Measurements from ENCODE around the gene TLL1. TPM values are rescaled to one million over a fixed set of nuclear protein-coding genes. Genes with fewer than 3 reads are reported as not detected.

TLL1 gene
- total RNA-seq, 4 donors from 2014 or later, result 5.6 to 10.9 (median 8.6) TPM

DNA sequence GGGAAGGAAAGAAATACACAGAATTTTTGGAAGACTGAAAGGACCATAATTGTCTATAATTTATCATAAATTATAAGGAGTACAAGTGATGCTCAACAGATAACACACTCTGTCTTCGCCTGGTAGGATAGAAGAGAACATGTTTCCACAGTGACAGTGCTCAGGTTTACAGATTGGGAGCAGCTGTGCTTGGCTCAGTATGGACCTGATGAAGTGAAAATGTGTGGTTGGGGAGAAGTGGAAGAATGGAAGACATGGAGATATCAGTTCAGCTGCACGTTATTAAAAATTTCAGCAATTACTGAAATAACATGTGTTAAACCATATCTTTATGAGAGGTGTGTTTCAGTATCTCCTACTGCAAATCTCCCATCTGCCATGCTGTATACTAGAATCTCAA, 90.6 kb downstream of the TLL1 start:
- Histone ChIP-seq H3K4me1 (no peaks in the 10 kb centered on the region), H3K27me3 (no peaks in the 10 kb centered on the region), H3K27ac (replicated peaks in 1 of 4) (no peak overlapping the region), H3K9me3 (peaks cover 0 to 7% (median 6%) of the 10 kb centered on the region in 4 donors), H3K4me3 (no peak overlapping the region), H3K36me3 (no peaks in the 10 kb centered on the region)
- no peak for DNase-seq (ENCODE audit: extremely low spot score)
- intact Hi-C loops (cut with DNase I), result no loop called here
- TF ChIP-seq EP300 (IDR thresholded peaks at IDR 0.05) (no peak), POLR2A (IDR thresholded peaks at IDR 0.05; ENCODE audit: low read depth) (no peak), POLR2AphosphoS5 (IDR thresholded peaks at IDR 0.05) (no peak)
- TF ChIP-seq, protein P1, sequence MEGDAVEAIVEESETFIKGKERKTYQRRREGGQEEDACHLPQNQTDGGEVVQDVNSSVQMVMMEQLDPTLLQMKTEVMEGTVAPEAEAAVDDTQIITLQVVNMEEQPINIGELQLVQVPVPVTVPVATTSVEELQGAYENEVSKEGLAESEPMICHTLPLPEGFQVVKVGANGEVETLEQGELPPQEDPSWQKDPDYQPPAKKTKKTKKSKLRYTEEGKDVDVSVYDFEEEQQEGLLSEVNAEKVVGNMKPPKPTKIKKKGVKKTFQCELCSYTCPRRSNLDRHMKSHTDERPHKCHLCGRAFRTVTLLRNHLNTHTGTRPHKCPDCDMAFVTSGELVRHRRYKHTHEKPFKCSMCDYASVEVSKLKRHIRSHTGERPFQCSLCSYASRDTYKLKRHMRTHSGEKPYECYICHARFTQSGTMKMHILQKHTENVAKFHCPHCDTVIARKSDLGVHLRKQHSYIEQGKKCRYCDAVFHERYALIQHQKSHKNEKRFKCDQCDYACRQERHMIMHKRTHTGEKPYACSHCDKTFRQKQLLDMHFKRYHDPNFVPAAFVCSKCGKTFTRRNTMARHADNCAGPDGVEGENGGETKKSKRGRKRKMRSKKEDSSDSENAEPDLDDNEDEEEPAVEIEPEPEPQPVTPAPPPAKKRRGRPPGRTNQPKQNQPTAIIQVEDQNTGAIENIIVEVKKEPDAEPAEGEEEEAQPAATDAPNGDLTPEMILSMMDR (IDR thresholded peaks at IDR 0.05), result no peak
- WGBS, result 63% methylated on average over 2 of the region's 2 CpGs

DNA sequence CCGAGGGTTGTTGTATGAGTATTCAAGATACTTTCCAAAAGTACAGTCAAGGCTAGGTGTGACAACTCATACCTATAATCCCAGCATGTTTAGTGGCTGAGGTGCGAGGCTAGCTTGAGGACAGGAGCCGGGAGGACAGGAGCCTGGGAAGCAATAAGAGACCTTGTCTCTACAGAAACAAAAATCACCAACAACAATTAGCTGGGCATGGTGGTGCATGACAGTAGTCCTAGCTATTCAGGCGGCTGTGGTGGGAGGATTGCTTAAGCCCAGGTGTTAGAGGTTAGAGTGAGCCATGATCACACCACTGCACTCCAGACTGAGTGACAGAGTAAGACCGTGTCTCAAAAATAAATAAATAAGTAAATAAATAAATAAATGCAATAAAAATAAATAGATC, 91.6 kb downstream of the TLL1 start:
- WGBS, result 85% methylated on average over 5 of the region's 5 CpGs
- Histone ChIP-seq H3K36me3 (no peaks in the 10 kb centered on the region), H3K27ac (replicated peaks in 1 of 4) (no peak overlapping the region), H3K27me3 (no peaks in the 10 kb centered on the region), H3K9me3 (peaks cover 0 to 7% (median 6%) of the 10 kb centered on the region in 4 donors), H3K4me3 (no peak overlapping the region), H3K4me1 (no peaks in the 10 kb centered on the region)
- TF ChIP-seq, protein P1 (IDR thresholded peaks at IDR 0.05), result no peak
- no peak for TF ChIP-seq POLR2AphosphoS5 (IDR thresholded peaks at IDR 0.05)
- TF ChIP-seq POLR2A (IDR thresholded peaks at IDR 0.05; ENCODE audit: low read depth), result no peak
- intact Hi-C loops (cut with DNase I), result no loop called here
- no peak for DNase-seq (ENCODE audit: extremely low spot score)

DNA sequence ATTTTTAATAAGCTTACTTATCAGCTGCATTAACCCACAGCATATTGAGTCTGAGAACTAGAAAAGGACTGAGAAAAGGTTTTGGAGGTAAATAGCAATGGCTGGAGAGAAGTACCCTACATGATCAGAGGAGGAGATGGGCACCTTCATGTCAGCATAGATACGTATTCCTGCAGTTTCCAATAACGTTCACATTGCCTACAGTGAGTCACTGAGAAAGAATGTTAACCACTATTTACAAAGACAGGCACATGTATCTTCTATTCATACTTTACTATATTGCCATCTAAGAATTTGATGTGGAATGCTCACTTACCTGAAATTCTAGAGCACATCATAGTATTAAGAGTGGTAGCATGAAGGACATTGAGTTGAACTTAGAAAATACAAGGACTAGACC, 92.5 kb downstream of the TLL1 start:
- Histone ChIP-seq H3K4me1 (no peaks in the 10 kb centered on the region), H3K36me3 (no peaks in the 10 kb centered on the region), H3K9me3 (peaks cover 0 to 7% (median 6%) of the 10 kb centered on the region in 4 donors), H3K27ac (replicated peaks in 1 of 4) (no peak overlapping the region), H3K4me3 (no peak overlapping the region), H3K27me3 (no peaks in the 10 kb centered on the region)
- intact Hi-C loops (cut with DNase I), result no loop called here
- TF ChIP-seq POLR2AphosphoS5 (IDR thresholded peaks at IDR 0.05), result no peak
- TF ChIP-seq, protein P1 (IDR thresholded peaks at IDR 0.05), result no peak
- no peak for TF ChIP-seq POLR2A (IDR thresholded peaks at IDR 0.05; ENCODE audit: low read depth)
- no peak for TF ChIP-seq EP300 (IDR thresholded peaks at IDR 0.05)
- DNase-seq (ENCODE audit: extremely low spot score), result no peak
- WGBS, result 84% methylated on average over 2 of the region's 2 CpGs

DNA sequence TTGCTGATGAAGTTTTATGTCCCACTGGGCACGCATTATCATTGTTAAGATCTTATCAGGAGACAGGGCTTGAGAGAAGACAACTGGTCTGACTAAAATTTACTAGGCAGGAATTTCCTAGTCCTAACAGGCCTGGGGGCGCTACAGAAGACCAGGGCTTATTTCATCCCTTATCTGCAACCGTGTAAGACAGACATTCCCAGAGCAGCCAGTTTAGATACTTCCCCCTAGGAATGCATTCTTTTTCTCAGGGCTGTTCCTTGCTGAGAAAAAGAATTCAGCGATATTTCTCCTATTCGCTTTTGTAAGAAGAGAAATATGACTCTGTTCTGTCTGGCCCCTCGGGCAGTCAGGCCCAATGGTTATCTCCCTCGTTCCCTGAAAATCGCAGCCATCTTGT, 93.8 kb downstream of the TLL1 start:
- TF ChIP-seq POLR2AphosphoS5 (IDR thresholded peaks at IDR 0.05), result no peak
- no peak for TF ChIP-seq POLR2A (IDR thresholded peaks at IDR 0.05; ENCODE audit: low read depth)
- no peak for TF ChIP-seq EP300 (IDR thresholded peaks at IDR 0.05)
- TF ChIP-seq, protein P1 (IDR thresholded peaks at IDR 0.05), result no peak
- intact Hi-C loops (cut with DNase I), result no loop called here
- Histone ChIP-seq H3K27ac (replicated peaks in 1 of 4) (no peak overlapping the region), H3K4me1 (peaks cover 0 to 3% (median 0%) of the 10 kb centered on the region in 4 donors), H3K36me3 (no peaks in the 10 kb centered on the region), H3K9me3 (peaks cover 0 to 7% (median 6%) of the 10 kb centered on the region in 4 donors), H3K27me3 (no peaks in the 10 kb centered on the region), H3K4me3 (no peak overlapping the region)
- no peak for DNase-seq (ENCODE audit: extremely low spot score)
- WGBS, result 88% methylated on average over 8 of the region's 8 CpGs

DNA sequence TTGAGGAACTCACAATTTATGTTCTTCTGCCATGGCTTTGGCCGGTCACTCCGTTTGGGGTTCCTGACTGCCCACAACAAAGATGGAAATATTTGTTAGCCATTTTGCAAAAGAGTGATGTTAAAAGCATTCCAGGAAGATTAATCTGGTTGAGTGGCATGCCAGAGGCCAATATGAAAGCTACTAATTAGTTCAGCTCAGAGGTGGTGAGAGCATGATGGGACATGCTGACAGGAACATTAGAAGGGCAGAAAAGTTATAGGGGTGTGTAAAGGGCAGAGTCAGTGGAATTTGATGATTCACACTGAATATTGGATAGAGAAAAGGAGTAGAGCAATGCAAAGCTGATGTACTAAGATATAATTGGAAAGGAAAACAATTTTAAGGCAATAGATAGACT, 94.4 kb downstream of the TLL1 start:
- Histone ChIP-seq H3K4me1 (peaks cover 0 to 5% (median 0%) of the 10 kb centered on the region in 4 donors), H3K9me3 (peaks cover 0 to 7% (median 6%) of the 10 kb centered on the region in 4 donors), H3K36me3 (no peaks in the 10 kb centered on the region), H3K27ac (replicated peaks in 1 of 4) (no peak overlapping the region), H3K27me3 (no peaks in the 10 kb centered on the region), H3K4me3 (no peak overlapping the region)
- WGBS, result 93% methylated on average over 2 of the region's 2 CpGs
- no peak for TF ChIP-seq EP300 (IDR thresholded peaks at IDR 0.05)
- intact Hi-C loops (cut with DNase I), result no loop called here
- no peak for DNase-seq (ENCODE audit: extremely low spot score)

Data from esophagus muscularis mucosa (tissue), 4 donors.